ENCODE measurements around the gene RAI1.

The RAI1 gene

GRCh38 chr17:17664064-17664452 is 17.2 kb upstream of the RAI1 start:
- H3K9me3 ChIP-seq (ENCODE audit: control insufficient read depth, low read length), result no peaks in the 10 kb centered on the region
- no peak overlapping the region for H3K27ac ChIP-seq (ENCODE audit: insufficient read depth, low read length, poor library complexity, severe bottlenecking)
- DNase-seq, result no peak
- H3K4me1 ChIP-seq (ENCODE audit: control insufficient read depth, insufficient read depth, low read length, poor library complexity, severe bottlenecking), result peaks cover 7% of the 10 kb centered on the region
- H3K27me3 ChIP-seq (replicated peaks; ENCODE audit: control insufficient read depth, insufficient read depth, low read length, poor library complexity, severe bottlenecking), result no peaks in the 10 kb centered on the region
- no peaks in the 10 kb centered on the region for H3K36me3 ChIP-seq (ENCODE audit: control insufficient read depth, insufficient read depth, low read length)
- H3K4me3 ChIP-seq (ENCODE audit: insufficient read depth, low read depth, low read length, poor library complexity, severe bottlenecking), result no peak overlapping the region

GRCh38 chr17:17665255-17665654 is 16.0 kb upstream of the RAI1 start:
- Histone ChIP-seq H3K27me3 (replicated peaks; ENCODE audit: control insufficient read depth, insufficient read depth, low read length, poor library complexity, severe bottlenecking) (no peaks in the 10 kb centered on the region), H3K27ac (ENCODE audit: insufficient read depth, low read length, poor library complexity, severe bottlenecking) (no peak overlapping the region), H3K9me3 (ENCODE audit: control insufficient read depth, low read length) (no peaks in the 10 kb centered on the region), H3K36me3 (ENCODE audit: control insufficient read depth, insufficient read depth, low read length) (no peaks in the 10 kb centered on the region), H3K4me1 (ENCODE audit: control insufficient read depth, insufficient read depth, low read length, poor library complexity, severe bottlenecking) (peaks cover 7% of the 10 kb centered on the region), H3K4me3 (ENCODE audit: insufficient read depth, low read depth, low read length, poor library complexity, severe bottlenecking) (no peak overlapping the region)
- no peak for DNase-seq

GRCh38 chr17:17666111-17666714 is 15.0 kb upstream of the RAI1 start:
- H3K36me3 ChIP-seq (ENCODE audit: control insufficient read depth, insufficient read depth, low read length), result no peaks in the 10 kb centered on the region
- no peaks in the 10 kb centered on the region for H3K27me3 ChIP-seq (replicated peaks; ENCODE audit: control insufficient read depth, insufficient read depth, low read length, poor library complexity, severe bottlenecking)
- no peaks in the 10 kb centered on the region for H3K9me3 ChIP-seq (ENCODE audit: control insufficient read depth, low read length)
- H3K27ac ChIP-seq (ENCODE audit: insufficient read depth, low read length, poor library complexity, severe bottlenecking), result no peak overlapping the region
- DNase-seq, result no peak
- H3K4me3 ChIP-seq (ENCODE audit: insufficient read depth, low read depth, low read length, poor library complexity, severe bottlenecking), result no peak overlapping the region
- peaks cover 7% of the 10 kb centered on the region for H3K4me1 ChIP-seq (ENCODE audit: control insufficient read depth, insufficient read depth, low read length, poor library complexity, severe bottlenecking)

GRCh38 chr17:17667231-17667630 is 14.0 kb upstream of the RAI1 start:
- DNase-seq, result no peak
- Histone ChIP-seq H3K27ac (ENCODE audit: insufficient read depth, low read length, poor library complexity, severe bottlenecking) (no peak overlapping the region), H3K36me3 (ENCODE audit: control insufficient read depth, insufficient read depth, low read length) (no peaks in the 10 kb centered on the region), H3K4me1 (ENCODE audit: control insufficient read depth, insufficient read depth, low read length, poor library complexity, severe bottlenecking) (peaks cover 7% of the 10 kb centered on the region), H3K4me3 (ENCODE audit: insufficient read depth, low read depth, low read length, poor library complexity, severe bottlenecking) (no peak overlapping the region), H3K9me3 (ENCODE audit: control insufficient read depth, low read length) (no peaks in the 10 kb centered on the region), H3K27me3 (replicated peaks; ENCODE audit: control insufficient read depth, insufficient read depth, low read length, poor library complexity, severe bottlenecking) (no peaks in the 10 kb centered on the region)

DNA sequence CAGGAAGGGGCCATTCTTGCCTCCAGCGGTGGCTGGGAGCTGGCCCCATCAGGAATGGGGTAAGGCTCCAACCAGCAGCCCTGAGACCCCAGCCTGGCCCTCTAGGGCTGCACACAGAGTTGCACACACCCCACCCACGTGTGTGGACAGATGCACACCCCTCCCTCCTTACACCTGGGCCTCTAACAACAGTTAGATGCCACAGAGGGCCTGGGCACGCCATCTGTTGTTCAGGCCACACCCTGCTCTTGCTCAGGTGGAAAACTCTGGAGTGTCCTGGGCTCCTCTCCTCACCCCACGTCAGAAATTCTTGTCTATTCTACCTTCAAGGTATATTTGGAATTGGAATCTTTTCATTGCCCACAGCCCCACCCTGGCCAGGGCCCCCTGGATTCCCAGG is 13.3 kb upstream of the RAI1 start:
- Histone ChIP-seq H3K36me3 (ENCODE audit: control insufficient read depth, insufficient read depth, low read length) (no peaks in the 10 kb centered on the region), H3K4me1 (ENCODE audit: control insufficient read depth, insufficient read depth, low read length, poor library complexity, severe bottlenecking) (peaks cover 7% of the 10 kb centered on the region), H3K27ac (ENCODE audit: insufficient read depth, low read length, poor library complexity, severe bottlenecking) (no peak overlapping the region), H3K9me3 (ENCODE audit: control insufficient read depth, low read length) (no peaks in the 10 kb centered on the region), H3K27me3 (replicated peaks; ENCODE audit: control insufficient read depth, insufficient read depth, low read length, poor library complexity, severe bottlenecking) (no peaks in the 10 kb centered on the region), H3K4me3 (ENCODE audit: insufficient read depth, low read depth, low read length, poor library complexity, severe bottlenecking) (no peak overlapping the region)
- DNase-seq, result no peak

DNA sequence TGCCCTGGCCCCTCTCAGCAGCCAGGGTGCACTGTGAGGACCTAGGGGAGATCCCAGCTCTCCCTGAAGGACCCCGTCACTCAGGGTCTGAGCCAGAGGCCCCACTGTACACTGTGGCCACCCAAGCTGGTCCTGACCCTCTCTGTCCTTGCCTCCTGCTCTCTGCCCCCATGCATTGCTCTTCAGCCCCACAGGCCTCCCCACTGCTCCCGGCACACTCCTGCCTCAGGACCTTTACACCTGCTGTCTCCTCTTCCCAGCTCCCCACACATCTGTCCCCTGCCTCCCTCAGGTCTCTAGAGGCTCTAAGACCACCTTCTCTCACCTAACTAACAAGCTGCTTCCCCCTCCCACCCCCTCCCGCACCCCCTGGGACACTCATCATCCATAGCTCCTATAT is 12.9 kb upstream of the RAI1 start:
- DNase-seq, result no peak
- no peaks in the 10 kb centered on the region for H3K27me3 ChIP-seq (replicated peaks; ENCODE audit: control insufficient read depth, insufficient read depth, low read length, poor library complexity, severe bottlenecking)
- H3K27ac ChIP-seq (ENCODE audit: insufficient read depth, low read length, poor library complexity, severe bottlenecking), result no peak overlapping the region
- H3K36me3 ChIP-seq (ENCODE audit: control insufficient read depth, insufficient read depth, low read length), result no peaks in the 10 kb centered on the region
- no peak overlapping the region for H3K4me3 ChIP-seq (ENCODE audit: insufficient read depth, low read depth, low read length, poor library complexity, severe bottlenecking)
- peaks cover 5% of the 10 kb centered on the region for H3K4me1 ChIP-seq (ENCODE audit: control insufficient read depth, insufficient read depth, low read length, poor library complexity, severe bottlenecking)
- H3K9me3 ChIP-seq (ENCODE audit: control insufficient read depth, low read length), result no peaks in the 10 kb centered on the region

- H3K9me3 ChIP-seq (ENCODE audit: control insufficient read depth, low read length), result no peaks in the 10 kb centered on the region
- no peaks in the 10 kb centered on the region for H3K4me1 ChIP-seq (ENCODE audit: control insufficient read depth, insufficient read depth, low read length, poor library complexity, severe bottlenecking)
- no peak for DNase-seq
- no peak overlapping the region for H3K4me3 ChIP-seq (ENCODE audit: insufficient read depth, low read depth, low read length, poor library complexity, severe bottlenecking)
- no peaks in the 10 kb centered on the region for H3K36me3 ChIP-seq (ENCODE audit: control insufficient read depth, insufficient read depth, low read length)
- H3K27ac ChIP-seq (ENCODE audit: insufficient read depth, low read length, poor library complexity, severe bottlenecking), result no peak overlapping the region
- no peaks in the 10 kb centered on the region for H3K27me3 ChIP-seq (replicated peaks; ENCODE audit: control insufficient read depth, insufficient read depth, low read length, poor library complexity, severe bottlenecking)
These were observed 12.3 kb upstream of the RAI1 start for GRCh38 chr17:17668775-17669579.

- Histone ChIP-seq H3K9me3 (ENCODE audit: control insufficient read depth, low read length) (no peaks in the 10 kb centered on the region), H3K4me3 (ENCODE audit: insufficient read depth, low read depth, low read length, poor library complexity, severe bottlenecking) (no peak overlapping the region), H3K4me1 (ENCODE audit: control insufficient read depth, insufficient read depth, low read length, poor library complexity, severe bottlenecking) (no peaks in the 10 kb centered on the region), H3K27me3 (replicated peaks; ENCODE audit: control insufficient read depth, insufficient read depth, low read length, poor library complexity, severe bottlenecking) (no peaks in the 10 kb centered on the region), H3K27ac (ENCODE audit: insufficient read depth, low read length, poor library complexity, severe bottlenecking) (no peak overlapping the region), H3K36me3 (ENCODE audit: control insufficient read depth, insufficient read depth, low read length) (no peaks in the 10 kb centered on the region)
- no peak for DNase-seq
These were observed 11.6 kb upstream of the RAI1 start for GRCh38 chr17:17669580-17670235.

DNA sequence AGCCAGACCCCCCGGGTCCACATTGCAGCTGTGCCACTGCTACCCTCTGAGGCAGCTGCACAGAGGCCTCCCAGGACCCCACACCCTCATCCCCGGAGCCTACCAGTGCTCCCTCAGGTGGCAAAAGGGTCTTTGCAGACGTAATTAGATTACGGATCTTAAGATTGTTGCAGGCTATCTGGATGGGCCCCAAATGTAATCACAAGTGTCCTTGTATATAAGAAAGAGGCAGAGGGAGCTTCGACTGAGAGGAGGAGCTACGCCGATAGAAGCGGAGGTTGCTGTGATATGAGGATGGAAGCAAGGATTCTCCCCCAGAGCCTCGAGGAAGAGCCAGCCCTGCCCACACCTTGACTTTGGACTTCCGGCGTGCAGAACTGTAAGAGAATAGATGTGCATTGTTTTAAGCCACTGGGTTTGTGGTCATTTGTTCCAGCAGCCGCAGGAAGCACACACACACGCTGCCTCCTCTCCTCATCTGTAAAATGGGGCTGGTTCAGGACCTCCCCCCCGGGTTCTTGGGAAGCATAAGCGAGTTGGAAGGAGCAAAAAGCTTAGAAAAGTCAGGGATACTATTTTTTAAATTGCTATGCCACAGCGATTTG is 10.5 kb upstream of the RAI1 start:
- no peak for DNase-seq
- Histone ChIP-seq H3K27me3 (replicated peaks; ENCODE audit: control insufficient read depth, insufficient read depth, low read length, poor library complexity, severe bottlenecking) (no peaks in the 10 kb centered on the region), H3K27ac (ENCODE audit: insufficient read depth, low read length, poor library complexity, severe bottlenecking) (no peak overlapping the region), H3K9me3 (ENCODE audit: control insufficient read depth, low read length) (no peaks in the 10 kb centered on the region), H3K36me3 (ENCODE audit: control insufficient read depth, insufficient read depth, low read length) (no peaks in the 10 kb centered on the region), H3K4me3 (ENCODE audit: insufficient read depth, low read depth, low read length, poor library complexity, severe bottlenecking) (no peak overlapping the region), H3K4me1 (ENCODE audit: control insufficient read depth, insufficient read depth, low read length, poor library complexity, severe bottlenecking) (no peaks in the 10 kb centered on the region)
